ENCODE results near the gene PDCD7.
"Not testable (repeated sequence)": the region's sequence is repeated elsewhere in the genome, so short reads cannot be mapped to it uniquely, and the experiment has no call there.

The PDCD7 gene

GRCh38 chr15:65133548-65134200 is at the start of gene PDCD7:
Gene PDCD7 (minus strand): TSS chr15:65133808. CDS start chr15:65133781, 27 bp downstream.
- no peak for TF ChIP-seq CTCF (IDR thresholded peaks at IDR 0.05; ENCODE audit: insufficient read depth, low read depth, low read length, missing control alignments)
- H3K4me3 ChIP-seq (ENCODE audit: low read depth, low read length), result peak within 1 kb of the TSS; percentile 87
- DNase-seq (ENCODE audit: low read depth), result peak; percentile 95

GRCh38 chr15:65182538-65182937 is 48.9 kb upstream of the PDCD7 start:
- peak overlapping the region; percentile 91 for H3K4me3 ChIP-seq (ENCODE audit: low read depth, low read length)
- no peak for TF ChIP-seq CTCF (IDR thresholded peaks at IDR 0.05; ENCODE audit: insufficient read depth, low read depth, low read length, missing control alignments)
- DNase-seq (ENCODE audit: low read depth), result peak; percentile 41

GRCh38 chr15:65181582-65182353 is 48.2 kb upstream of the PDCD7 start:
- H3K4me3 ChIP-seq (ENCODE audit: low read depth, low read length); DNase-seq (ENCODE audit: low read depth): not testable (repeated sequence)

- DNase-seq (ENCODE audit: low read depth), result no peak
- H3K4me3 ChIP-seq (ENCODE audit: low read depth, low read length), result no peak overlapping the region
- no peak for TF ChIP-seq CTCF (IDR thresholded peaks at IDR 0.05; ENCODE audit: insufficient read depth, low read depth, low read length, missing control alignments)
These were observed 46.6 kb upstream of the PDCD7 start for GRCh38 chr15:65180167-65180566.

- no peak for DNase-seq (ENCODE audit: low read depth)
- TF ChIP-seq CTCF (IDR thresholded peaks at IDR 0.05; ENCODE audit: insufficient read depth, low read depth, low read length, missing control alignments), result no peak
- H3K4me3 ChIP-seq (ENCODE audit: low read depth, low read length), result no peak overlapping the region
These were observed 44.3 kb upstream of the PDCD7 start for GRCh38 chr15:65177901-65178300.

GRCh38 chr15:65176056-65176455 is 42.4 kb upstream of the PDCD7 start:
- DNase-seq (ENCODE audit: low read depth), result no peak
- no peak overlapping the region for H3K4me3 ChIP-seq (ENCODE audit: low read depth, low read length)
- TF ChIP-seq CTCF (IDR thresholded peaks at IDR 0.05; ENCODE audit: insufficient read depth, low read depth, low read length, missing control alignments), result no peak

- TF ChIP-seq CTCF (IDR thresholded peaks at IDR 0.05; ENCODE audit: insufficient read depth, low read depth, low read length, missing control alignments), result no peak
- no peak for DNase-seq (ENCODE audit: low read depth)
- H3K4me3 ChIP-seq (ENCODE audit: low read depth, low read length), result no peak overlapping the region
These were observed 41.9 kb upstream of the PDCD7 start for GRCh38 chr15:65175511-65175910.

Measured in GM12865 (cell line).